ENCODE measurements around the gene ANO8. TPM values are rescaled to one million over a fixed set of nuclear protein-coding genes. Genes with fewer than 3 reads are reported as not detected.

The ANO8 gene
- total RNA-seq, 1 donor, result 5.1 TPM

DNA sequence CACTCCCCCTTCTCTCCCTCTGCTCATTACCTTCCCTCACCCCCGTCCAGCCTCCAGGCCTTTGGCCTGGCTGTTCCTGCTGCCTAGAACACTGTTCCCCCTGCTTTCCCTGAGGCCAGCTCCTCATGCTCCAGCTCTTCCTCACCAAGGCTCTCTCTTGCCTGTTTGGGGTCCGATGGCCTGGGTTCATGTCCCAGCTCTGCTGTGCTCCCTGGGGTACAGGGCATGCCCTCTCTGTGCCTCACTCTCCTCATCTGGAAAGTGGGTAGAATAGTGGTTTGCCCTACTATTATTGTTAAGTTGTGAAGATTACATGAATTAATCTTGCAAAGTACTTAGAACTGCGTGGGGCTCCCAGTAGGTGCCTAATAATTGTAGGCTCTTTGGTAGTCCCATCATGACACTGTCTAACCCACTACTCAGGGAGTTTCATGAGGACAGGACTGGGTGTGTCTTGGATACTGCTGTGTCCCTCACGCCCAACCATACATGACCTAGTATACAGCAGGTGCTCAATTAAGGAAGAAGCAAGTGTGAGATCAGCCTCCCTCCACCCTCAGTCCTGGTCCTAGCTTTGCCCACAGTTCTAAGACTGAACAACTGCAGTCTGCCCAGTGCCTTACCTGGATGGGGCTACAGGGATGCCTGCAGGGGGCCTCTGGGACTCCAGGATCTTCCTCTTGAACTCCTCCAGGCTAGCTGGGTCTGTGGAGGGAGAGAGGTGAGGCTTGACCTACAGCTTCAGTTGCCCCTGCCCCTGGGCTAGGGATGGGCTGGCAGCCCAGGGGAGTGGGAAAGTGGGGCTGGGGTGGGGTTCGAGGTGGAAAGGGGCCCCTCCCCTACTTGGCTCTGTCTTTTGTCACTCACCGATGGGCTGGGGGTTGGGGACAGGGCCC, 25.5 kb upstream of the ANO8 start:
- Histone ChIP-seq H3K27me3 (ENCODE audit: insufficient read depth, low read length) (no peaks in the 10 kb centered on the region), H3K36me3 (ENCODE audit: insufficient read depth, low read length) (no peaks in the 10 kb centered on the region), H4K20me1 (ENCODE audit: insufficient read depth, low read length) (no peaks in the 10 kb centered on the region), H3K27ac (ENCODE audit: low read depth, low read length) (no peak overlapping the region), H3K4me2 (ENCODE audit: insufficient read depth, low read length) (no peak overlapping the region), H3K4me3 (ENCODE audit: insufficient read depth, low read length) (no peak overlapping the region), H3K79me2 (ENCODE audit: insufficient read depth, low read length) (no peaks in the 10 kb centered on the region), H3K9me3 (ENCODE audit: low read depth, low read length) (no peaks in the 10 kb centered on the region), H2AFZ (ENCODE audit: low read length) (no peak overlapping the region), H3K4me1 (ENCODE audit: insufficient read depth, low read length) (no peaks in the 10 kb centered on the region)
- peak; percentile 82 for DNase-seq (ENCODE audit: insufficient read length, low spot score, missing footprints)
- TF ChIP-seq, protein P1, sequence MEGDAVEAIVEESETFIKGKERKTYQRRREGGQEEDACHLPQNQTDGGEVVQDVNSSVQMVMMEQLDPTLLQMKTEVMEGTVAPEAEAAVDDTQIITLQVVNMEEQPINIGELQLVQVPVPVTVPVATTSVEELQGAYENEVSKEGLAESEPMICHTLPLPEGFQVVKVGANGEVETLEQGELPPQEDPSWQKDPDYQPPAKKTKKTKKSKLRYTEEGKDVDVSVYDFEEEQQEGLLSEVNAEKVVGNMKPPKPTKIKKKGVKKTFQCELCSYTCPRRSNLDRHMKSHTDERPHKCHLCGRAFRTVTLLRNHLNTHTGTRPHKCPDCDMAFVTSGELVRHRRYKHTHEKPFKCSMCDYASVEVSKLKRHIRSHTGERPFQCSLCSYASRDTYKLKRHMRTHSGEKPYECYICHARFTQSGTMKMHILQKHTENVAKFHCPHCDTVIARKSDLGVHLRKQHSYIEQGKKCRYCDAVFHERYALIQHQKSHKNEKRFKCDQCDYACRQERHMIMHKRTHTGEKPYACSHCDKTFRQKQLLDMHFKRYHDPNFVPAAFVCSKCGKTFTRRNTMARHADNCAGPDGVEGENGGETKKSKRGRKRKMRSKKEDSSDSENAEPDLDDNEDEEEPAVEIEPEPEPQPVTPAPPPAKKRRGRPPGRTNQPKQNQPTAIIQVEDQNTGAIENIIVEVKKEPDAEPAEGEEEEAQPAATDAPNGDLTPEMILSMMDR (IDR thresholded peaks at IDR 0.05; ENCODE audit: extremely low read depth, low read depth, low read length), result no peak

DNA sequence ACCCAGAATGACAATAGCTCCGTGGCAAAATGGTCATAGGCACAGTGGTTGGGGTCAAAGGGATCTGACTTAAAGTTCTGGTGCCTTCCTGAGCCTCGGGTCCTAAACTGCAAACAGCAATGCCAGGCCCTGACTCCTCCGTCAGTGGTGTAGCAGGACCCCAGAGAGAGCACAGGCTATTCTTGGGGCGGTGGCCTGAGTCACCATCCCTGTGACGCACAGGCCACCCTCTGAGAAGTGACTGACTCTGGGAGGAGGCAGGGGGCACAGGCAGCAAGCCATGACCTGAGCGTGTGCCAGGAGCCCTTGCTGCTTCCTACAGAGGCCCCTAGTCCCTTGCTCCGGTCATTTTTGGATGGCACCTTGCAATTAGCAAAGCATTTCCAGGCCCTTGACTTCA, 23.7 kb upstream of the ANO8 start:
- no peak overlapping the region for H2AFZ ChIP-seq (ENCODE audit: low read length)
- H3K79me2 ChIP-seq (ENCODE audit: insufficient read depth, low read length), result no peaks in the 10 kb centered on the region
- H4K20me1 ChIP-seq (ENCODE audit: insufficient read depth, low read length), result no peaks in the 10 kb centered on the region
- TF ChIP-seq, protein P1 (IDR thresholded peaks at IDR 0.05; ENCODE audit: extremely low read depth, low read depth, low read length), result no peak
- no peaks in the 10 kb centered on the region for H3K36me3 ChIP-seq (ENCODE audit: insufficient read depth, low read length)
- H3K27ac ChIP-seq (ENCODE audit: low read depth, low read length), result no peak overlapping the region
- DNase-seq (ENCODE audit: insufficient read length, low spot score, missing footprints), result peak; percentile 92
- H3K27me3 ChIP-seq (ENCODE audit: insufficient read depth, low read length), result no peaks in the 10 kb centered on the region
- no peaks in the 10 kb centered on the region for H3K4me1 ChIP-seq (ENCODE audit: insufficient read depth, low read length)
- no peak overlapping the region for H3K4me3 ChIP-seq (ENCODE audit: insufficient read depth, low read length)
- H3K4me2 ChIP-seq (ENCODE audit: insufficient read depth, low read length), result no peak overlapping the region
- H3K9me3 ChIP-seq (ENCODE audit: low read depth, low read length), result no peaks in the 10 kb centered on the region

DNA sequence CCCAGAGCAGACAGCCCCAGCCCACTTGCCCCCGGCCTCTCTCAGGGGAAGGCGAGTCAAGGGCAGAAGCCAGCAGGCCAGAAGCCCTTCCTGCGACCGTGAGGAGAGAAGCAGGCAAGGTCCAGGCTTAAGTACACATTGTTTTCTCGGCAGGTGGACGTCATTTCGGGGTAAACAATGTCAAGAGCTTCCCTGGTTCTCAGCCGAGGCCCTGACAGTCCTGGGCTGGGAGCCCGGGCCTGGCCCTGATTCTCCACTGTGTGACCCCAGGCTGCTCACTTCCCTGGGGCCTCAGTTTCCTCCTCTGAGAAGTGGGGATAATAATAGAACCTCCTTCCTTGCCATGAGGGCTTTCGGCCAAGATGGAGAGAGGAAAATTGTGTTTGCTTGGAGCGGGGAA, 23.1 kb upstream of the ANO8 start:
- peak; percentile 4 for DNase-seq (ENCODE audit: insufficient read length, low spot score, missing footprints)
- H4K20me1 ChIP-seq (ENCODE audit: insufficient read depth, low read length), result no peaks in the 10 kb centered on the region
- no peaks in the 10 kb centered on the region for H3K27me3 ChIP-seq (ENCODE audit: insufficient read depth, low read length)
- no peak overlapping the region for H3K4me2 ChIP-seq (ENCODE audit: insufficient read depth, low read length)
- no peaks in the 10 kb centered on the region for H3K79me2 ChIP-seq (ENCODE audit: insufficient read depth, low read length)
- no peak overlapping the region for H3K4me3 ChIP-seq (ENCODE audit: insufficient read depth, low read length)
- no peaks in the 10 kb centered on the region for H3K9me3 ChIP-seq (ENCODE audit: low read depth, low read length)
- H2AFZ ChIP-seq (ENCODE audit: low read length), result no peak overlapping the region
- H3K27ac ChIP-seq (ENCODE audit: low read depth, low read length), result no peak overlapping the region
- H3K4me1 ChIP-seq (ENCODE audit: insufficient read depth, low read length), result no peaks in the 10 kb centered on the region
- H3K36me3 ChIP-seq (ENCODE audit: insufficient read depth, low read length), result no peaks in the 10 kb centered on the region
- TF ChIP-seq, protein P1 (IDR thresholded peaks at IDR 0.05; ENCODE audit: extremely low read depth, low read depth, low read length), result no peak

GRCh38 chr19:17357078-17357666, 22.5 kb upstream of the ANO8 start:
- H3K4me2 ChIP-seq (ENCODE audit: insufficient read depth, low read length), result no peak overlapping the region
- no peaks in the 10 kb centered on the region for H3K9me3 ChIP-seq (ENCODE audit: low read depth, low read length)
- no peak for DNase-seq (ENCODE audit: insufficient read length, low spot score, missing footprints)
- no peak overlapping the region for H3K4me3 ChIP-seq (ENCODE audit: insufficient read depth, low read length)
- H2AFZ ChIP-seq (ENCODE audit: low read length), result no peak overlapping the region
- no peaks in the 10 kb centered on the region for H3K36me3 ChIP-seq (ENCODE audit: insufficient read depth, low read length)
- no peak overlapping the region for H3K27ac ChIP-seq (ENCODE audit: low read depth, low read length)
- H4K20me1 ChIP-seq (ENCODE audit: insufficient read depth, low read length), result no peaks in the 10 kb centered on the region
- H3K79me2 ChIP-seq (ENCODE audit: insufficient read depth, low read length), result no peaks in the 10 kb centered on the region
- H3K27me3 ChIP-seq (ENCODE audit: insufficient read depth, low read length), result no peaks in the 10 kb centered on the region
- TF ChIP-seq, protein P1 (IDR thresholded peaks at IDR 0.05; ENCODE audit: extremely low read depth, low read depth, low read length), result no peak
- no peaks in the 10 kb centered on the region for H3K4me1 ChIP-seq (ENCODE audit: insufficient read depth, low read length)

Data from osteoblast (primary cell).